Measurements from ENCODE around the gene MYH1.

The MYH1 gene

DNA sequence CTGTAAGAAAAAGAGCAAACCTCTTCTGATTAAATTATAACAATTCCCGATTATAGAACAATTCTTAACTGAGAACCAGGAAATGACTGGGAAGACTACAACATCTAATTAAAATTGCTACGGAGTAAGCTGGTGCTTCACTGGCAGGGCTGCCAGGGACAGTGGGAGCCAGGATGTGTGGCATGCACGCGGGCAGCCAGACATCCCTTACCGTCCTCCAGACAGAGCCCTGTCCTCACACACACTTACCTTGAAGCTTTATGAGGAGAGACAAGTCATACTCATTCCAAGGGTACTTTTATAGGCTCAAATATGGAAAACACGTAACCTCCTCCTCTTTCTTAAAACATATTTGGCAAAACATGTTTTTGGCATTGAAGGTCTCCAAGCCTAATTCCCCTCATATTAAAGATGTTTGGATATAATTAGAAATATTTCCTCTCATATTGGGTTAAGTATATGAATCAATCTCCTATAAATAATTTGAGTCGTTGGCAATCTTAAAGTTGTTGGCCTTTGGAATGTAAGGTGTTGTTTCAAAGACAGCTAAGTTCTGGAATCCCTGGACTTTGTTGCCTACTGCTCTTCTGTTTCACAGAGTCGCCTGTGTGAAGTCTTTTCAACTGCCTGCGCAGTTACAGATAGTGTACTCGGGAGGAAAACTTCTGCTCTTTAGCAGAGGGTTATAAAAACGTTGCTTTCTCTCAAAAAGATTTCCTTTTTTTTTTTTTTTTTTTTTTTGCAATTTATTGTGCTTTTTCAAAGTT is at the start of gene MYH1:
TSS of gene MYH1 (minus strand) at position 272 of the 767 bp plus-strand sequence. CDS start 1,900 bp downstream, outside the sequence.
- H3K4me2 ChIP-seq (ENCODE audit: low read depth, low read length, poor library complexity, severe bottlenecking): no peak within 1 kb of the TSS
- no peak within 1 kb of the TSS for H2AFZ ChIP-seq (ENCODE audit: low read depth, low read length, severe bottlenecking)
- no peaks in the 10 kb centered on the region for H3K79me2 ChIP-seq (ENCODE audit: insufficient read depth, low read length)
- H3K9me3 ChIP-seq (ENCODE audit: insufficient read depth, low read length): no peaks in the 10 kb centered on the region
- no peaks in the 10 kb centered on the region for H3K36me3 ChIP-seq (ENCODE audit: low read length)
- no peak within 1 kb of the TSS for H3K27ac ChIP-seq (ENCODE audit: low read depth, low read length)
- no peaks in the 10 kb centered on the region for H3K27me3 ChIP-seq (ENCODE audit: low read length)
- H3K9me2 ChIP-seq (replicated peaks; ENCODE audit: insufficient read depth, low read length): no peaks in the 10 kb centered on the region
- no peak within 1 kb of the TSS for H3K9ac ChIP-seq (ENCODE audit: low read length)
- H3F3A ChIP-seq (ENCODE audit: insufficient read depth): no peaks in the 10 kb centered on the region
- no peak within 1 kb of the TSS for H3K4me3 ChIP-seq (ENCODE audit: insufficient read depth, low read length, poor library complexity, severe bottlenecking)
- TF ChIP-seq CTCF (IDR thresholded peaks at IDR 0.05; ENCODE audit: insufficient read depth, low read length, poor library complexity, severe bottlenecking) (no peak), EZH2phosphoT487 (conservative IDR thresholded peaks at IDR 0.05; ENCODE audit: low read length) (no peak)
- no peaks in the 10 kb centered on the region for H4K20me1 ChIP-seq (ENCODE audit: low read depth, low read length)

GRCh38 chr17:10563991-10564660 is 45.8 kb upstream of the MYH1 start:
- H3K9me2 ChIP-seq (replicated peaks; ENCODE audit: insufficient read depth, low read length): no peaks in the 10 kb centered on the region
- no peak for TF ChIP-seq EZH2phosphoT487 (conservative IDR thresholded peaks at IDR 0.05; ENCODE audit: low read length)
- no peak for TF ChIP-seq CTCF (IDR thresholded peaks at IDR 0.05; ENCODE audit: insufficient read depth, low read length, poor library complexity, severe bottlenecking)
- H3K4me3 ChIP-seq (ENCODE audit: insufficient read depth, low read length, poor library complexity, severe bottlenecking): no peak overlapping the region
- H3K9ac ChIP-seq (ENCODE audit: low read length): no peak overlapping the region
- H3K79me2 ChIP-seq (ENCODE audit: insufficient read depth, low read length): no peaks in the 10 kb centered on the region
- no peak overlapping the region for H3K27ac ChIP-seq (ENCODE audit: low read depth, low read length)
- H3K9me3 ChIP-seq (ENCODE audit: insufficient read depth, low read length): no peaks in the 10 kb centered on the region
- H3K27me3 ChIP-seq (ENCODE audit: low read length): no peaks in the 10 kb centered on the region
- no peak overlapping the region for H3K4me2 ChIP-seq (ENCODE audit: low read depth, low read length, poor library complexity, severe bottlenecking)
- H3F3A ChIP-seq (ENCODE audit: insufficient read depth): no peaks in the 10 kb centered on the region
- H2AFZ ChIP-seq (ENCODE audit: low read depth, low read length, severe bottlenecking): no peak overlapping the region
- H4K20me1 ChIP-seq (ENCODE audit: low read depth, low read length): no peaks in the 10 kb centered on the region
- H3K36me3 ChIP-seq (ENCODE audit: low read length): no peaks in the 10 kb centered on the region

GRCh38 chr17:10558049-10558448 is 39.7 kb upstream of the MYH1 start:
- Histone ChIP-seq H3K27me3 (ENCODE audit: low read length) (no peaks in the 10 kb centered on the region), H3F3A (ENCODE audit: insufficient read depth) (no peaks in the 10 kb centered on the region), H3K9ac (ENCODE audit: low read length) (no peak overlapping the region), H3K4me2 (ENCODE audit: low read depth, low read length, poor library complexity, severe bottlenecking) (no peak overlapping the region), H4K20me1 (ENCODE audit: low read depth, low read length) (no peaks in the 10 kb centered on the region), H3K4me3 (ENCODE audit: insufficient read depth, low read length, poor library complexity, severe bottlenecking) (no peak overlapping the region), H3K9me3 (ENCODE audit: insufficient read depth, low read length) (no peaks in the 10 kb centered on the region), H3K79me2 (ENCODE audit: insufficient read depth, low read length) (no peaks in the 10 kb centered on the region), H3K27ac (ENCODE audit: low read depth, low read length) (no peak overlapping the region), H3K36me3 (ENCODE audit: low read length) (no peaks in the 10 kb centered on the region), H3K9me2 (replicated peaks; ENCODE audit: insufficient read depth, low read length) (no peaks in the 10 kb centered on the region), H2AFZ (ENCODE audit: low read depth, low read length, severe bottlenecking) (no peak overlapping the region)
- TF ChIP-seq EZH2phosphoT487 (conservative IDR thresholded peaks at IDR 0.05; ENCODE audit: low read length): no peak
- TF ChIP-seq CTCF (IDR thresholded peaks at IDR 0.05; ENCODE audit: insufficient read depth, low read length, poor library complexity, severe bottlenecking): no peak
